HG02623 (cell line): ENCODE measurements around the gene TSGA10IP.

ENCODE experiments used
- ATAC-seq: cut with Tn5 transposase; IDR thresholded peaks from one replicate; pipeline ENCODE4 v1.9.1; 2021; ENCODE audit warnings: moderate library complexity; ENCODE audit not compliant: unreplicated experiment

TSGA10IP gene

DNA sequence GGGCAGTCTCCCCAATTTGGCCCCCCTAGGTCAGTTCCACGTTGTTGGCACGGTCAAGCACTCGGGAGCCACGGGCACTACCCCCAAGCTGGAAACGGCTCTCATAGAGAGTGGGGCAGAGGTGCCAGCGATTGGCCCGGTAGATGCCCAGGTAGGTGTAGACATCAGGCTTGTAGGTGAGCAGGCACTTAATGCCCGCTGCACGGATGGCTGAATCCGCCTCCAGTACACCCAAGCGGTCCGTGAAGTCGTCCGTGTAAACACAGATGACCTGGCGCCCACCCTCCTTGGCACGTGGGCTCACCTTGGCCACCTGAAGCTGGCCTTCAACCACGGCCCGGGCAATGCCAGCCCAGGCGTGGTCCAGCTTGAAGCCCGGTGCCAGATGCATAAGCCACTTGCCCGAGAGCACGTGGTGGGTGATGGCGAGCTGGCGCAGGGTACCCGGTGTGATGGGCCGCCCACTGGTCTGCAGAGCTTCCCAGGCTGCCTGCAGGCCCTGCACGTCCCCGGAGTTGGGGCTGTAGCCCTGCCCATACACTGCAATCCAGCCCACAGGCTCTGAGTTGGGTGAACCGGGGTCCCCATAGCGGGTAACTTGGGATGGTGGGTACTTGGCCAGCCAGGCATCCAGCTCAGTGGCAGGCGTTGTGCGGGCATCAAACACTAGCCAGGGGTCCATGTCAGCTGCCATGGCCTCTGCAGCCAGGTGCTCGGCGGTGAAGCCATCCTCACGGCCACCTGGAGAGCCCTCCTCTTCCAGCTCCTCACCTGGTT is 27.7 kb upstream of the TSGA10IP start:
- ATAC-seq, result no peak

GRCh38 chr11:65918211-65919140 is 26.8 kb upstream of the TSGA10IP start, which contains the start of gene C11orf68:
TSS of gene C11orf68 (minus strand) at chr11:65919062. CDS start at chr11:65919031, 31 bp downstream.
- peak; percentile 48 for ATAC-seq

DNA sequence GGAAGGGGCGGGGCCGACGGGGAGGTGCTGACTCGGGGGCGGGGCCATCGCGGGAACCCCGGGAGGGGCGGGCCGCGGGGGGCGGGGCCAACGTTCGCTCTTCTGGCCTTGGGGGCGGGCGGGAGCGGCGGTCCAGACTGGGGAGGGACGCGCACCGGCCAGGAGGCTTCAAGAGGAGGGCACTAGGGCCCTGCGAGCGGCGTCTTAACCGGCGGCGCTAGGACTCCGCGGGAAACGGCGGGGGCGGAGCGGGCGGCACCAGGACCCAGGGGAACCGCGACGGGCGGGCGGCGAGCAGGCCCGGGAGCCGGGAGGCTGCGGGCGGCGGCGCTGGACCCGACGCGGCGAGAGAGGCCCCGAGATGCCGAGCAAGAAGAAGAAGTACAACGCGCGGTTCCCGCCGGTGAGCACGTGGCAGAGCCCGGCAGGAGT is 26.1 kb upstream of the TSGA10IP start, which contains the start of gene DRAP1:
Gene DRAP1, plus strand, starts transcription at position 286 of the 432 bp plus-strand sequence. Its CDS starts 76 bp downstream, at position 362.
- peak; percentile 79 for ATAC-seq

- ATAC-seq, result peak; percentile 30
Measured at GRCh38 chr11:65919573-65920371, 25.5 kb upstream of the TSGA10IP start.

- ATAC-seq, result no peak
Measured at GRCh38 chr11:65920372-65920802, 24.9 kb upstream of the TSGA10IP start.

DNA sequence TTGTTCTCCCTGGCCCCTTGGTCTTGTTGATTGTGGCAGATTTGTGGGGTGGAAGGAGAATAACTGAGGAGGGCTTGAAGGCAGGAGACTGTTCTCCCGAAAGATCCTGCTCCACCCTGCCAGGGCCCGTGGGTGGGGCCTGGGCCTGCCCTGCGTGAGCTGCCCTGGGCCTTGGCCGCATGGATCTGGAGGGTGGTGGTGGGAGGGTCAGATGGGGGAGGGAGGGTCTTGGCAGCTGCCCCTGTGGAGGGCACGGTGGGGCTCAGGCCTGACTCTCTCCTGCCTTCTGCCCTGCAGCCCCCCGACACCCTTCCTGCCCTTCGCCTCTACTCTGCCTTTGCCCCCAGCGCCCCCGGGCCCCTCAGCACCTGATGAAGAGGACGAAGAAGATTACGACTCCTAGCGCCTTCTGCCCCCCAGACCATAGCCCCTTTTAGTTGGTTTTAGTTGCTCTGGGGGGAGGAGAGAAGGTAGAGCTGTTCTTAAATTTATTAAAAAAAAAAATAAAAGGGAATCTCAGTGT is 24.2 kb upstream of the TSGA10IP start:
- no peak for ATAC-seq

DNA sequence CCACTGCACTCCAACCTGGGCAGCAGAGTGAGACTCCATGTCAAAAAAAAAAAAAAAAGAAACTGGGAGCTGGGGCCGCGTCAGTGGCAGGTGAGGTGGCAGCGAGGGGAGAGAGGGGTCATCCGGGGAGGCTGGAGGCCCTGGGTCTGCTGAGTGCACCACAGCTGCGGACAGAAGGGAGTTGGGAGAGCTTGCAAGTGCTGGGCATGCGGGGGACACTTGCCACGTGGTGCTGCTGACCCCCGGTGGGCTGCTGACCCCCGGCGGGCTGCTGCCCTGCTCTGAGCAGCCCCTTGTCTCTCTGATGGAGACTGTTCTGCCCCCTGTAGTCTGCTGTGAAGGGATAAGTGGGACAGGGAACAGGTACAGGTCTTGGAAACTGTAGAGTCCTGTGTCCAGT is 23.4 kb upstream of the TSGA10IP start:
- ATAC-seq, result no peak

DNA sequence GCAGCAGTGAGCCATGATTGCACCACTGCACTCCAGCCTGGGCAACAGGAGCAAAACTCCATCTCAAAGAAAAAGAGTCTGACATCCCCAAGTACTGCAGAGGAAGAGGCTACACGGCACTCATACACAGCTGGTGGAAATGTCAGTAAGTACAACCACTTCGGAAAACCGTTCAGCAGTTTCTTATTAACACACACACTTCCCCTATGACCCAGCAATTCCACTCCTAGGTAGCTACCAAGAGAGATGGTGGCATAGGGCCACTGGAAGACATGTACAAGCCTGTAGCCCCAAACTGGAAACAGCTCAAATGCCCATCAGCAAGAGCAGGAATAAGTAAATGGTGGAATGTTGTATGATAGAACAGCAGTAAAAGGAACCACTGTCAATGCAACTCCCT is 22.7 kb upstream of the TSGA10IP start:
- ATAC-seq, result no peak

GRCh38 chr11:65925397-65925796 is 19.9 kb upstream of the TSGA10IP start:
- no peak for ATAC-seq

- ATAC-seq, result peak; percentile 65
Measured at GRCh38 chr11:65927904-65928397, 17.3 kb upstream of the TSGA10IP start.

DNA sequence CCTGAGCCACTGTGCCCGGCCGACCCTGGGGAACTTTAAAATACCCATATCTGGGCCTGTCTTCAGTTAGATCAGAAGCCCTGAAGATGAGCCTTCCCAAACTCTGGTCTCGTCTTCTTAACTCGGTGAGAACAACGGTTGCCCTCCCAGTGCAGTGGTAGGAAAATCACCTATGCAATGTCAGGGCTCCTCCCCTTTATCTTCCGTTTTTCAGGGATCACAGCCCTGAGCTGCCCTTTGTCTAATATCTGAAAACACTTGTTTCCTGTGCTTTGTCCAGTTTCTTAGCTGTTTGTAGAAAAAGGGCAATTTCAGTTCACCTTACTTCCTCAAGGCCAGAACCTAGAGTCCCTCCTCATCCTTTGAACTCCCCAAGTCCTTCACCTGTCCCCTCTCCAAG is 16.6 kb upstream of the TSGA10IP start:
- no peak for ATAC-seq

GRCh38 chr11:65931773-65932557 is 13.3 kb upstream of the TSGA10IP start:
- ATAC-seq, result no peak

- no peak for ATAC-seq
Measured at GRCh38 chr11:65932558-65932919, 12.7 kb upstream of the TSGA10IP start.

GRCh38 chr11:65934014-65934413 is 11.3 kb upstream of the TSGA10IP start:
- no peak for ATAC-seq

DNA sequence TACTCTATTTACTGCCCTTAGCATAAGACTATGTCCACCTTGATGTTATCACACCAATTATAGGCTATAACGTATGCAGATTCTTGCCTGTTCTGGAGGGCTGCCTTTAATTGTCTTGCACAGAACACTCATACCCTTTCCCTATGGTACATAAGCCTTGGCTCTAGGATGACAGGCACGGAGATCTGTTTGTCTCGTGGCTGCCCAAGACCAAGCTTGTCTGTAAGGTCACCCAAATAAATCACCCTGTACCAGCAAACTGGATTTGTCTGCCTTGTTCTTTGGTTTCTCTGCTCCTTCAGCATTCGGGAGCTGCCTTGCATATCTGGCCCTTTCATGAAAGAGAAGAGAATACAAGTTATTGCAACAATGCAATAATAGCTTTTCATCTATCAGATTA is 7.5 kb upstream of the TSGA10IP start:
- no peak for ATAC-seq

GRCh38 chr11:65941720-65942310 is 3.5 kb upstream of the TSGA10IP start:
- ATAC-seq, result no peak

- no peak for ATAC-seq
Measured at GRCh38 chr11:65942531-65942930, 2.7 kb upstream of the TSGA10IP start.

DNA sequence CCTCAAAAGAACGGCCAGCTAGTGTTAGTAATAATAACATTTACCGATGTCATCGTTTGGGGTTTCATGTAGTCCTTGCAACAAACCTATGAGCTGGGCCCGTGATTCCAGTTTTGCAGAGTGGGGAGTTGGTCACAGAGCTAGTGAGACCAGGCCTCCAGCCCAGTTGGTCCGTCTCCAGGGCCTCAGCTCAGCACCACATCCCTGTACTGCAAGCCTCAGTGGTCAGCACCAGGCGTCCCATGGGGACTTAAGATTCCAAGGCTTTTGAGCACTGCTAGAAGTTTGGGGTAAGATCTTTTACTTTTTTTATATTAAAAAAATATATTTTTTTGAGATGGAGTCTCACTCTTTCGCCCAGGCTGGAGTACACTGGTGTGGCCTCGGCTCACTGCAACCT is 1.1 kb upstream of the TSGA10IP start:
- ATAC-seq, result no peak

DNA sequence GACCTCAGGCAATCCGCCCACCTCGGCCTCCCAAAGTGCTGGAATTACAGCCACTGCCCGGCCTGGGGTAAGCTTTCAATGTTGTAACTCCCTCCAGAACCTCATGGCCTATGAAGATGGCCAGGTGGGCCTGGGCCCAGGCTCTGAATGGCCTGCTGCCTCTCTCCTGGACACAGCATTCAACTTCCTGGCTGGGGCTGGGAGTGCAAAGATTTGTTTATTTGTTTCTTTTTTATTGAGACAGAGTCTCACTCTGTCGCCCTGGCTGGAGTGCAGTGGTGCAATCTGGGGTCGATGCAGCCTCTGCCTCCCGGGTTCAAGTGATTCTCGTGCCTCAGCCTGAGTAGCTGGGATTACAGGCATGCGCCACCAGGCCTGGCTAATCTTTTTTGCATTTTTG is 513 bp upstream of the TSGA10IP start:
- no peak for ATAC-seq
